GM19025 (cell line): ENCODE measurements around the gene FGD3.
"Not testable (repeated sequence)": the region's sequence is repeated elsewhere in the genome, so short reads cannot be mapped to it uniquely, and the experiment has no call there.

Source experiments
- ATAC-seq: cut with Tn5 transposase; IDR thresholded peaks from one replicate; pipeline ENCODE4 v1.9.1; 2021; ENCODE audit warnings: mild to moderate bottlenecking, low read depth, moderate library complexity; ENCODE audit not compliant: unreplicated experiment

Gene FGD3

GRCh38 chr9:92947268-92948037 lies at the start of gene FGD3:
Gene FGD3, plus strand, starts transcription at chr9:92947523. Its CDS starts 28,734 bp downstream, at chr9:92976257.
- ATAC-seq, result no peak

- not testable (repeated sequence) for ATAC-seq
These were observed 42.2 kb upstream of the FGD3 start for GRCh38 chr9:92905137-92905536.

GRCh38 chr9:92911511-92912475 lies 35.5 kb upstream of the FGD3 start:
- ATAC-seq, result no peak

- ATAC-seq, result no peak
These were observed 30.0 kb upstream of the FGD3 start for GRCh38 chr9:92917176-92917800.

GRCh38 chr9:92920437-92920836 lies 26.9 kb upstream of the FGD3 start:
- ATAC-seq, result no peak

GRCh38 chr9:92931606-92932005 lies 15.7 kb upstream of the FGD3 start:
- ATAC-seq, result no peak

GRCh38 chr9:92934321-92934720 lies 13.0 kb upstream of the FGD3 start:
- ATAC-seq, result no peak

GRCh38 chr9:92938025-92938424 lies 9.3 kb upstream of the FGD3 start:
- no peak for ATAC-seq

GRCh38 chr9:92941861-92942260 lies 5.5 kb upstream of the FGD3 start:
- no peak for ATAC-seq

- ATAC-seq, result no peak
These were observed 4.4 kb upstream of the FGD3 start for GRCh38 chr9:92942688-92943616.

GRCh38 chr9:92944921-92945320 lies 2.4 kb upstream of the FGD3 start:
- no peak for ATAC-seq

GRCh38 chr9:92945796-92946195 lies 1.5 kb upstream of the FGD3 start:
- no peak for ATAC-seq

- no peak for ATAC-seq
These were observed 763 bp downstream of the FGD3 start for GRCh38 chr9:92948038-92948534.

- ATAC-seq, result no peak
These were observed 1.3 kb downstream of the FGD3 start for GRCh38 chr9:92948632-92949031.

GRCh38 chr9:92949266-92949982 lies 2.1 kb downstream of the FGD3 start:
- no peak for ATAC-seq

GRCh38 chr9:92950359-92950955 lies 3.1 kb downstream of the FGD3 start:
- no peak for ATAC-seq

- no peak for ATAC-seq
These were observed 5.7 kb downstream of the FGD3 start for GRCh38 chr9:92952906-92953610.
